GM19240 (cell line): Measurements from ENCODE around the gene RLN2.
"Not testable (repeated sequence)": the region's sequence is repeated elsewhere in the genome, so short reads cannot be mapped to it uniquely, and the experiment has no call there.

ENCODE experiments used
- DNase-seq: peaks from one replicate; pipeline ENCODE4 v3.0.0; 2011; ENCODE audit warnings: low spot score; ENCODE audit not compliant: insufficient read length

RLN2 gene

GRCh38 chr9:5303840-5304795, at the start of gene RLN2:
TSS of gene RLN2 (minus strand) at chr9:5304716. CDS start at chr9:5304580, 136 bp downstream.
- DNase-seq, result not testable (repeated sequence)

GRCh38 chr9:5354184-5354583, 49.7 kb upstream of the RLN2 start:
- DNase-seq, result no peak

GRCh38 chr9:5352637-5353248, 48.2 kb upstream of the RLN2 start:
- no peak for DNase-seq

GRCh38 chr9:5338992-5339981, 34.8 kb upstream of the RLN2 start, which contains the start of gene RLN1:
TSS of gene RLN1 (minus strand) at chr9:5339876. CDS start at chr9:5339746, 130 bp downstream.
- DNase-seq, result not testable (repeated sequence)

- DNase-seq, result no peak
These were observed 32.2 kb upstream of the RLN2 start for GRCh38 chr9:5336688-5337087.

- DNase-seq, result not testable (repeated sequence)
These were observed 26.8 kb upstream of the RLN2 start for GRCh38 chr9:5331276-5331675.

GRCh38 chr9:5326893-5327548, 22.5 kb upstream of the RLN2 start:
- no peak for DNase-seq

- DNase-seq, result no peak
These were observed 21.7 kb upstream of the RLN2 start for GRCh38 chr9:5326187-5326586.

GRCh38 chr9:5321601-5322000, 17.1 kb upstream of the RLN2 start:
- not testable (repeated sequence) for DNase-seq

GRCh38 chr9:5321058-5321457, 16.5 kb upstream of the RLN2 start:
- DNase-seq, result no peak

GRCh38 chr9:5316406-5316805, 11.9 kb upstream of the RLN2 start:
- DNase-seq, result not testable (repeated sequence)

- DNase-seq, result no peak
These were observed 10.8 kb upstream of the RLN2 start for GRCh38 chr9:5315187-5315923.

GRCh38 chr9:5310851-5311250, 6.3 kb upstream of the RLN2 start:
- no peak for DNase-seq

GRCh38 chr9:5305741-5306140, 1.2 kb upstream of the RLN2 start:
- DNase-seq, result no peak

- no peak for DNase-seq
These were observed 3.0 kb downstream of the RLN2 start for GRCh38 chr9:5301544-5301943.

- no peak for DNase-seq
These were observed 12.4 kb downstream of the RLN2 start for GRCh38 chr9:5292141-5292540.

- no peak for DNase-seq
These were observed 15.9 kb downstream of the RLN2 start for GRCh38 chr9:5288591-5288990.

- no peak for DNase-seq
These were observed 18.3 kb downstream of the RLN2 start for GRCh38 chr9:5286262-5286661.

GRCh38 chr9:5278486-5278885, 26.0 kb downstream of the RLN2 start:
- DNase-seq, result no peak

- DNase-seq, result no peak
These were observed 29.7 kb downstream of the RLN2 start for GRCh38 chr9:5274770-5275169.
